ENCODE measurements around the gene BMP5.
A peak's percentile ranks its signal among the peaks of the same experiment; 100 is the strongest.

BMP5 gene

DNA sequence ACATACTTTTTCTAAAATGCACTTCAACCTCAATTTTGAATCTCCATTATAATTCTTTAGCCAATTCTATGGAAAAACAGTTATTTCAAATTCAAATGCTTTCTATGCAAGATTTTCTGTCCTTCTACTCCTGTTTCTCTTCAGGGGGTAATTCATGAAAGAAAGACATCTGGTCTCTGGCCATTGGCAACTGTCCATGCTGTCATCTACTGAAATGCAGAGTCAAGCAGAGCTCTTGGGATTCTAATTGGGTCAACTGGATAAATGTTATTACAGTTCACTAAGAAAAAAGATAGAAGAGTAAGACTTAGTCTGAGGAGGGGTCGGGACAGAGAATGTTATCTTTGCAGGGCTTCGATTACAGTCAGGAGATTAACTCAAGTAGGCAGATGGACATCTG lies 22.0 kb upstream of the BMP5 start:
- Mint-ChIP-seq H3K4me1 (peaks cover 10% of the 10 kb centered on the region), H3K4me3 (no peak overlapping the region), H3K36me3 (ENCODE audit: low read depth) (no peaks in the 10 kb centered on the region), H3K9me3 (peaks cover 6% of the 10 kb centered on the region), H3K27me3 (ENCODE audit: low read depth) (no peaks in the 10 kb centered on the region), H3K27ac (peak overlapping the region in 2 of 3 experiments; percentile 6 to 31)
- TF ChIP-seq, protein P1, sequence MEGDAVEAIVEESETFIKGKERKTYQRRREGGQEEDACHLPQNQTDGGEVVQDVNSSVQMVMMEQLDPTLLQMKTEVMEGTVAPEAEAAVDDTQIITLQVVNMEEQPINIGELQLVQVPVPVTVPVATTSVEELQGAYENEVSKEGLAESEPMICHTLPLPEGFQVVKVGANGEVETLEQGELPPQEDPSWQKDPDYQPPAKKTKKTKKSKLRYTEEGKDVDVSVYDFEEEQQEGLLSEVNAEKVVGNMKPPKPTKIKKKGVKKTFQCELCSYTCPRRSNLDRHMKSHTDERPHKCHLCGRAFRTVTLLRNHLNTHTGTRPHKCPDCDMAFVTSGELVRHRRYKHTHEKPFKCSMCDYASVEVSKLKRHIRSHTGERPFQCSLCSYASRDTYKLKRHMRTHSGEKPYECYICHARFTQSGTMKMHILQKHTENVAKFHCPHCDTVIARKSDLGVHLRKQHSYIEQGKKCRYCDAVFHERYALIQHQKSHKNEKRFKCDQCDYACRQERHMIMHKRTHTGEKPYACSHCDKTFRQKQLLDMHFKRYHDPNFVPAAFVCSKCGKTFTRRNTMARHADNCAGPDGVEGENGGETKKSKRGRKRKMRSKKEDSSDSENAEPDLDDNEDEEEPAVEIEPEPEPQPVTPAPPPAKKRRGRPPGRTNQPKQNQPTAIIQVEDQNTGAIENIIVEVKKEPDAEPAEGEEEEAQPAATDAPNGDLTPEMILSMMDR (IDR thresholded peaks at IDR 0.05; ENCODE audit: unreplicated experiment in 3 of 3) = no peak

- H3K4me1 Mint-ChIP-seq = peaks cover 2% of the 10 kb centered on the region
- TF ChIP-seq, protein P1 (IDR thresholded peaks at IDR 0.05; ENCODE audit: unreplicated experiment in 3 of 3) = no peak
- no peak overlapping the region for H3K4me3 Mint-ChIP-seq
- H3K36me3 Mint-ChIP-seq (ENCODE audit: low read depth) = no peaks in the 10 kb centered on the region
- no peaks in the 10 kb centered on the region for H3K27me3 Mint-ChIP-seq (ENCODE audit: low read depth)
- peak overlapping the region in 1 of 3 experiments; percentile 29 for H3K27ac Mint-ChIP-seq
- H3K9me3 Mint-ChIP-seq = peaks cover 6% of the 10 kb centered on the region
These were observed 20.8 kb upstream of the BMP5 start for GRCh38 chr6:55895972-55896730.

DNA sequence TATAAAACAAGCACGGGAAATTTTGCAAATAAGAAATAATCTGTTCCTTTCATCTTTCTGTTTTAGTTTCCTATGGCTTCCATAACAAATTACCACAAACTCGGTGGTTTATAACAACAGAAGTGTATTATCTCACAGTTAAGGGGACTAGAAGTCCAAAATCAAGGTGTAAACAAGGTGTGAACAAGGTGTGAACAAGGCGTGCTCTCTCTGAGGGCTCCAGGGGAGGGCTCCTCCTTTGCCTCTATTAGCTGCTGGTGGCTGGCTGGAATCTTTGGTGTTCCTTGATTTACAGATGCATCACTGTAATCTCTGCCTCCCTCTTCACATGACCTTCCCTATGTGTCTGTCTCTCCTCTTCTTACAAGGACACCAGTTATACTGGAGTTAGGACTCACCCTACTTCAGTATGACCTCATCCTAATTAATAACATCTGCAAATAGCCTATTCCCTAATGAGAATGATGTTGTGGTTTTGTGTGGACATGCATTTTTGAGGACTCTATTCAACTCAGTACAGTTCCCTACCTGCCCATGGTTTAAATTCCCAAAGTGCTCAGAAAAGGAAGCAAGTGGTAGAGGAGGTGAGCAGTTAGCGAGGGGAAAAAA lies 17.5 kb upstream of the BMP5 start:
- H3K27ac Mint-ChIP-seq = no peak overlapping the region
- H3K36me3 Mint-ChIP-seq (ENCODE audit: low read depth) = no peaks in the 10 kb centered on the region
- no peak overlapping the region for H3K4me3 Mint-ChIP-seq
- peaks cover 10% of the 10 kb centered on the region for H3K9me3 Mint-ChIP-seq
- no peaks in the 10 kb centered on the region for H3K4me1 Mint-ChIP-seq
- TF ChIP-seq, protein P1 (IDR thresholded peaks at IDR 0.05; ENCODE audit: unreplicated experiment in 3 of 3) = no peak
- H3K27me3 Mint-ChIP-seq (ENCODE audit: low read depth) = no peaks in the 10 kb centered on the region

DNA sequence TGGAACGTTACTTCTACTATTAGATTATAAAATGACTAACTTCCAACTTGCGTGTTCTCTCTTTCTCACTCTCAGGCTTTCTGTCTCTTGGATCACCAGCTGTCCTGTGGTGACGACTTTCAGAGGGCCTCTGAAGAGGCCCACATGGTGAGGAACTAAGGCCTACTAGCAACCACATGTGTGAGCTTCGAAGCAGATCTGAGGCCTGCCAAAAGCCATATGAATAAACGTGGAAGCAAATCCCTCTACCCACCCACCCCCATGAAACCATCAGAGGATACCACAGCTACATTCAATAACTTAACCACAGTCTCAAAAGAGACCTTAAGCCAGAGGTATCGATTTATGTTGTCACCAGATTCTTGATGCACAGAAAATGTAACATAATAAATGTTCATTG lies 13.5 kb upstream of the BMP5 start:
- Mint-ChIP-seq H3K4me1 (no peaks in the 10 kb centered on the region), H3K9me3 (peaks cover 4% of the 10 kb centered on the region), H3K27me3 (ENCODE audit: low read depth) (no peaks in the 10 kb centered on the region), H3K4me3 (no peak overlapping the region), H3K36me3 (ENCODE audit: low read depth) (no peaks in the 10 kb centered on the region), H3K27ac (no peak overlapping the region)
- TF ChIP-seq, protein P1 (IDR thresholded peaks at IDR 0.05; ENCODE audit: unreplicated experiment in 3 of 3) = no peak

GRCh38 chr6:55886185-55886836 lies 10.9 kb upstream of the BMP5 start:
- H3K4me3 Mint-ChIP-seq = no peak overlapping the region
- peaks cover 4% of the 10 kb centered on the region for H3K9me3 Mint-ChIP-seq
- peak overlapping the region in 2 of 3 experiments; percentile 27 to 47 for H3K27ac Mint-ChIP-seq
- no peaks in the 10 kb centered on the region for H3K4me1 Mint-ChIP-seq
- TF ChIP-seq, protein P1 (IDR thresholded peaks at IDR 0.05; ENCODE audit: unreplicated experiment in 3 of 3) = peak; percentile 57 to 75 (median 60)
- no peaks in the 10 kb centered on the region for H3K36me3 Mint-ChIP-seq (ENCODE audit: low read depth)
- H3K27me3 Mint-ChIP-seq (ENCODE audit: low read depth) = no peaks in the 10 kb centered on the region
